Raji (cell line): ENCODE data around the gene PCDHGA5.
"Not testable (repeated sequence)": the region's sequence is repeated elsewhere in the genome, so short reads cannot be mapped to it uniquely, and the experiment has no call there.

Experiments
- POLR2A ChIP-seq: IDR thresholded peaks from 2 replicates; pipeline ENCODE4 v1.6.1; 2011; ENCODE audit warnings: low read depth, low read length, control low read depth; ENCODE audit not compliant: insufficient read depth

The PCDHGA5 gene

DNA sequence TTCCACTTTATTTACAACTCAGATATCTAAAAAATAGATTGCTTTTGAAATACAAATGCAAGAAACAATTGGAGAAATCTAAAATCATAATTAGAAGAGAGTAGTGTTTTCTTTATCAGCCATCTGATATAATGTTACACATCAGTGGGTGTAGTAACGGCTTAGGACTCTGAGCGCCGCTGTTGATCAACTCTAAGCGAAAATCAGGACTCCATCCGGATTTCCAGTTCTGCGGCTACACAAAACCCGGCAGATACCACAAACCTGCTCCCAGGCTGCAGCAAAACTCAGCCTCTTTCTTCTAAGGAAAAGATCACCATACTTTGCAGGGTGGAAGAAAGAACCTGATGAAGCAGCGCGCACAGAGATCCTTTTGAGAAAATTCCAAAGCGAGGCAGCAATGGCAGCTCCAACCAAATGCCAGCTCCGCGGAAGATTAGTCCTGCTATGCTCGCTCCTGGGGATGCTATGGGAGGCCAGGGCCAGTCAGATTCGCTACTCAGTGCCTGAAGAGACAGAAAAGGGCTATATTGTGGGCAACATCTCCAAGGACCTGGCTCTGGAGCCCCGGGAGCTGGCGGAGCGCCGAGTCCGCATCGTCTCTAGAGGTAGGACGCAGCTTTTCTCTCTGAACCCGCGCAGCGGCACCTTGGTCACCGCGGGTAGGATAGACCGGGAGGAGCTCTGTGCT is 38.7 kb downstream of the PCDHGA5 start, which contains the start of gene PCDHGA9:
Gene PCDHGA9 (plus strand): TSS at position 226 of the 691 bp plus-strand sequence. CDS start 175 bp downstream, at position 401.
- no peak for TF ChIP-seq POLR2A

DNA sequence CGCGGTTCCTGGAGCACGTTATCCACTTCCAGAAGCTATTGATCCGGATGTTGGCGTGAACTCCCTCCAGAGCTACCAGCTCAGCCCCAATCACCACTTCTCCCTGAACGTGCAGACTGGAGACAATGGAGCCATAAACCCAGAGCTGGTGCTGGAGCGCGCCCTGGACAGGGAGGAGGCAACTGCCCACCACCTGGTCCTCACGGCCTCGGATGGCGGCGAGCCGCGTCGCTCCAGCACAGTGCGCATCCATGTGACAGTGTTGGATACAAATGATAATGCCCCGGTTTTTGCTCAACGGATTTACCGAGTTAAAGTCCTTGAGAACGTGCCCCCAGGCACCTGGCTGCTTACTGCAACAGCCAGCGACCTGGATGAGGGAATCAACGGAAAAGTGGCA is 39.4 kb downstream of the PCDHGA5 start:
- TF ChIP-seq POLR2A, result no peak

GRCh38 chr5:141407790-141408505 is 44.0 kb downstream of the PCDHGA5 start, which contains the start of gene PCDHGB6:
TSS of gene PCDHGB6 (plus strand) at chr5:141408021. CDS start at chr5:141408203, 182 bp downstream.
- not testable (repeated sequence) for TF ChIP-seq POLR2A

- no peak for TF ChIP-seq POLR2A
Observed at GRCh38 chr5:141409598-141410306, 45.8 kb downstream of the PCDHGA5 start.

DNA sequence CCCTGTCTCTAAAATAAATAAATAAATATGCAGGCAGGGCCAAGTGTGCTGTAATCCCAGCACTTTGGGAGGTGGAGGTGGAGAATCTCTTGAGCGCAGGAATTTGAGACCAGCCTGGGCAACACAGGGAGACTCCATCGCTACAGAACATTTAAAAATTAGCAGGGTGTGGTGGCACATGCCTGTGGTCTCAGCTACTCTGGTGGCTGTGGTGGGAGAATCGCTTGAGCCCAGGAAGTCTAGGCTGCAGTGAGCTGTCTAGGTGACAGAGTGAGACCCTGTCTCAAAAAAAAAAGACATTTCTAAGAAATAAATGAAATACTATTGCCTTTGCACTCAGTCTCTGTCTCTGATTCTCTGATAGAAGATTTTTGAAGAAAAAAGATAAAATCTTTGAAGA is 47.6 kb downstream of the PCDHGA5 start:
- TF ChIP-seq POLR2A, result no peak

DNA sequence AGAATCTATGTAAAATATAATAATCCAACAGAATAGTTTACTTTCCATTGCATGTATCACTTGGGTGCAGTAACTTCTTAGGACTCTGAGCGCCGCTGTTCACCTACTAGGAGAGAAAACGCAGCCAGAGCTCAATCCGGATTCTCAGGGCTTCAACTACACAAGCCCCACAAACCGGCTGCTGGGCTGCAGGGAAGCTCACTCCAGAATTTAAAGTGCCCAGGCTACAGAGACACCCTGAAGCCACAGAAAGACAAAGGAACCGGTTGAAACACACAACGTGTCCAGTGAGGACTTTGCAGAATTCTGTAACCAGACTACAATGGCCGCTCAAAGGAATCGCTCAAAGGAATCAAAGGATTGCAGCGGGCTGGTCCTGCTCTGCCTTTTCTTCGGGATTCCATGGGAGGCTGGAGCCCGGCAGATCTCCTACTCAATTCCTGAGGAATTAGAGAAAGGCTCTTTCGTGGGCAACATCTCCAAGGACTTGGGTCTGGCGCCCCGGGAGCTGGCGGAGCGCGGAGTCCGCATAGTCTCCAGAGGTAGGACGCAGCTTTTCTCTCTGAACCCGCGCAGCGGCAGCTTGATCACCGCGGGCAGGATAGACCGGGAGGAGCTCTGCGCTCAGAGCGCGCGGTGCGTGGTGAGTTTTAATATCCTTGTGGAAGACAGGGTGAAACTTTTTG is 49.0 kb downstream of the PCDHGA5 start, which contains the start of gene PCDHGA10:
Gene PCDHGA10 (plus strand): TSS at position 134 of the 686 bp plus-strand sequence. CDS start 189 bp downstream, at position 323.
- no peak for TF ChIP-seq POLR2A

- TF ChIP-seq POLR2A, result no peak
Observed at GRCh38 chr5:141413540-141414069, 49.6 kb downstream of the PCDHGA5 start.
